NCI-H2227 (cell line): ENCODE measurements around the gene MPHOSPH8.
"Not testable (repeated sequence)": the region's sequence is repeated elsewhere in the genome, so short reads cannot be mapped to it uniquely, and the experiment has no call there.

ENCODE experiments used
- DNase-seq: peaks from one replicate; lab custom pipeline; 2025; ENCODE audit not compliant: unreplicated experiment; lab: John Stamatoyannopoulos, UW

Gene MPHOSPH8

GRCh38 chr13:19632915-19633478 is 462 bp upstream of the MPHOSPH8 start:
- no peak for DNase-seq

GRCh38 chr13:19634256-19634740 is 839 bp downstream of the MPHOSPH8 start:
- DNase-seq, result no peak

GRCh38 chr13:19635926-19636325 is 2.5 kb downstream of the MPHOSPH8 start:
- not testable (repeated sequence) for DNase-seq

- DNase-seq, result no peak
Observed at GRCh38 chr13:19643652-19644051, 10.2 kb downstream of the MPHOSPH8 start.

GRCh38 chr13:19645000-19645399 is 11.5 kb downstream of the MPHOSPH8 start:
- DNase-seq, result no peak

DNA sequence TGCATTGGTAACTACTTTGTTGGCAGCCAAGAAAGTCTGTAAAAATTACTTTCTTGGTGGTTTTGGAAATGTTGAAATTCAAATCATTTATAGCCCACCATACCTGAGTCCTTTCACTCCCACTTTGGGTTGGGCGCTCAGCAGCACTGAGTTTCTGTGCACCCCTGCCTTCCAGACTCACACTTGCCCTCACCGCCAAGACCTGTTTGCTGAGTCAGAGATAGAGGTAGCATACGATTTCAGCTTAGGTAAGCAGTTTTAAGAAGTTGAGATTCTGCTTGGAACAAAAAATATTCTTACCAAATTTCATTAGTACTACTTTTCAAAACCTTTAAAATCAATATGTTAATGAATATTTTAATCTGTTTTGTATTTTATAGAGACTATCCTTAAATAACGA is 12.6 kb downstream of the MPHOSPH8 start:
- no peak for DNase-seq

GRCh38 chr13:19650742-19651141 is 17.3 kb downstream of the MPHOSPH8 start:
- DNase-seq, result no peak

DNA sequence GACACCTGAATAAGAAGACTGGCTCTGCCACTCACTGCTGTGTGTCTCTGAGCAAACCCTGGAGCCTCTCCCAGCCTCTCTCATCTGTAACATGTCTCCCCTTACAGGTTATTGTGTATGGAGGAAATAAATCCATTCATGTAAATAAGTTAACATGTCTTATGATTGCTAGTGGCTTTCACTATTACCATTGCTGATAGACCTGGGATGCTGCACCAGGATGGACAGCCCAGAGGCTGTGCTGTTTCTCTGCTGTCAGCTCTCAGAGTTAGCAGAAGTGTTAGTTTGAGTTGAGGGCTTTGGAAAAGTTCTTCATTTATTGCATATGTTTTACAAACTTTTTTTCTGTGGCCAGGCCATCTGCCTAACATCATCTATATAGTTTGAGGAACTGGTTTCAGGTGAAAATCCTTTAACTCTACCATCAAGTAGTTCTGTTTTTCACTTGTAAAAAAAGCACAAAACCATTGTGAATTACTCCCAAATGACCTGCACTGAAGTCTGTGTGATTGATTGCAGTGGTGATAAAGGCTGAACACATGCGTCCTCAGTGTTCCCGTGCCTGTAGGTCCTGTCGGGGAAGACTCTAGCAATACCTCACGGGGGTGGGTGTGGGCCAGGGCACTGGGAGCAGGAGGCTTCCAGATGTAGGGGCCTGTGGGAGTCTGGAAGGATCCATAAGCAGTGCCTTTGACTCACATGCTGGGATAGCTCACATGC is 24.6 kb downstream of the MPHOSPH8 start:
- DNase-seq, result no peak

- DNase-seq, result no peak
Observed at GRCh38 chr13:19658831-19659230, 25.4 kb downstream of the MPHOSPH8 start.

DNA sequence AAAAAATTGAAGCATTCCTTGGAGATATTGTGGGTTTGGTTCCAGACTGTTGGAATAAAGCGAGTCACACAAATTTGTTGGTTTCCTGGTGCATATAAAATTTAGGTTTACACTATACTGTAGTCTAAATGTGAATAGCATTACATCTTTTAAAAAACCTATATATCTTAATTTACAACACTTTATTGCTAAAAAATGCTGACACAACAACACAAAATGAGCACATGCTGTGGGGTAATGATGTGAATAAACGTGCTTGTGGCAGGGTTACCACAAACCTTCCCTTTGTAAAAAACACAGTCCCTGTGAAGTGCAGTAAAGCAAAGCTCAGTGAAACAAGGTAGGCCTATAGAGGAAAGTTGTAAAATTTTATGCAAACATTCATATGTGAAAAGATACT is 27.7 kb downstream of the MPHOSPH8 start:
- DNase-seq, result no peak

DNA sequence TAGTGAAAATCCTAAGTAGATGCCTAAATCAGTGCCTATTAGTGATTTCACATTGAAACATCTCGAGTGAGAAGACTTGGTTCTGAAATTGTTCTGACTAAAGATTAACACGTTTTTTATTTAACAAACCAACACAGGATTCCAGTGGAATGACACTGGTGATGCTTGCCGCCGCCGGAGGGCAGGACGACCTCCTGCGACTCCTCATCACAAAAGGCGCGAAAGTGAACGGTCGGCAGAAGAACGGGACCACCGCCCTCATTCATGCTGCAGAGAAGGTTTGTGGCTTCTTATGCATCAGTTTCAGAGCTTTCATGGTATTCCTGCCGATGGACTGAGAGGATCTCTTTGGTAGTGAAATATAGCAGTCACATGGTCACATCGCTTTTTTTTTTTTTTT is 28.1 kb downstream of the MPHOSPH8 start:
- no peak for DNase-seq

- no peak for DNase-seq
Observed at GRCh38 chr13:19663416-19663979, 30.0 kb downstream of the MPHOSPH8 start.

GRCh38 chr13:19664481-19665230 is 31.2 kb downstream of the MPHOSPH8 start:
- no peak for DNase-seq

GRCh38 chr13:19665427-19665859 is 32.0 kb downstream of the MPHOSPH8 start:
- DNase-seq, result no peak

GRCh38 chr13:19668778-19669177 is 35.3 kb downstream of the MPHOSPH8 start:
- DNase-seq, result no peak

DNA sequence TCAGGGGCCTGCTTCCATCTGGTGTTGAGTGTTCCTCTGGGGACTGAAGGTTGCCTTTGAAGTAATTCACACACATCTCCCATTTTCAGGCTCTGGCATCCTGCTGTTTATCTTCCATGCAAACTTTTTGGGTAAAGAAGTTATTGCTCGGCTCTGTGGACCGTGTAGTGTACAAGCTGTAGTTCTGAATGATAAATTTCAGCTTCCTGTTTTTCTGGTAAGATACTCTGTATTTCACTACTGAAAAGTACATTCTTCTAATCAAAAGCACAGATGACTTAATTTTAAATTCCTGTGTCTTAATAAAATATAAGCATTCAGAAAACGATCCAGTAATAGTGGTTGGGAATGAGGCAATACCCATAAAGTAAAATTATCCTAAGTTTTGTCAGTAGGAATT is 36.7 kb downstream of the MPHOSPH8 start:
- DNase-seq, result no peak

- DNase-seq, result no peak
Observed at GRCh38 chr13:19672990-19673389, 39.5 kb downstream of the MPHOSPH8 start.

- no peak for DNase-seq
Observed at GRCh38 chr13:19673473-19674430, 40.3 kb downstream of the MPHOSPH8 start.

GRCh38 chr13:19674898-19675297 is 41.4 kb downstream of the MPHOSPH8 start:
- no peak for DNase-seq

DNA sequence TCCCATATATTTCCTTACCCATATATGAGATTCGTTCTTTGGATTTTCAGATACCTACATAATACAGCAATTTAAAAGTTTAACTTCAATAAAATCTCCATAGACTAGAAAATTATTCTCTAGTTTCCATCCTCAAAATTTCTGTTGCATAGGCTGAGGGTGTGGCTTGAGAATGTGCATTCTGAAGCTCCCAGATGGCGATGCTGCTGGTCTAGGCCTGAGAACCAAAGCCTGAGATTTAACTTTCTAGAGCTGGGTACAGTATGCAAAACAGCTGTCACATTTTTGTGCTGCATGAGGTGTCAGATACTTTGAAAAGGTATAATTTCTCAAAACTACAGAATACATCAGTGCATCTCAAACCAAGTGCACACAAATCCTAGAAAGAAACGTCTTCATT is 42.7 kb downstream of the MPHOSPH8 start:
- no peak for DNase-seq

DNA sequence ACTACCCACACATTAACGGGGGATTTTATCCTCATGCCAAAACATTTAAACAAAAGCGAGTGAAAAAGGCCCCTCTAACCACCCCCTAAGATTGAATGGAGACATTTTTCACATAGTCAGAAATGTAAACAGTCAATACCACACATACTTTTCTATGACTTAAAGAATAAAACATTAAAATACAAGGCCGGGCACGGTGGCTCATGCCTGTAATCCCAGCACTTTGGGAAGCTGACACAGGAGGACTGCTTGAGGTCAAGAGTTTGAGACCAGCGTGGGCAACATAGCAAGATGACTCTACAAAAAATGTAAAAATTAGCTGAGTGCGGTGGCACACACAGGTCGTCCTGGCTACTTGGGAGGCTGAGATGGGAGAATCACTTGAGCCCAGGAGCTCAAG is 47.3 kb downstream of the MPHOSPH8 start:
- no peak for DNase-seq
